GM18867 (cell line): Measurements from ENCODE around the gene GABRB2.
A peak's percentile ranks its signal among the peaks of the same experiment; 100 is the strongest.
"Not testable (repeated sequence)": the region's sequence is repeated elsewhere in the genome, so short reads cannot be mapped to it uniquely, and the experiment has no call there.

ENCODE experiments used
- ATAC-seq: cut with Tn5 transposase; IDR thresholded peaks from one replicate; pipeline ENCODE4 v1.9.1; 2021; ENCODE audit warnings: mild to moderate bottlenecking, moderate library complexity; ENCODE audit not compliant: unreplicated experiment

GABRB2 gene

DNA sequence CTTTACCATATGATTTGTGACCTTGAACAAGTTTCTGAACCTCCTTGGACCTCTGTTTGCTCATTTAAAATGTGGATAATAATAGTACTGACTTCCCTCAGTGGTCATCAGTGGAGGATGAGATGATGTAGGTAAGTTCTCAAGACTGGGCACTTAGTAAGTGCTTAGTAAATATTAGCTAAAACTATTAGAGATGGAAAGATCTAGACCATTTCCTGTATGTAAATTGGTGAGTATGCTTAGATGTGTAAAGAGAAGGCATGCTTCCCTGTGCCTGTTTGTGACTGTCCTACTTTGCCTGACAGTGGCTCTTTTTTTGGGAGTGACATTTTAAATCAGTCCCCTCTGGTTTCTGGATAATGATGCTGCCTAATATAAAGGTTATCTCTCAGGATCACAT, 288.1 kb downstream of the GABRB2 start:
- peak; percentile 52 for ATAC-seq

DNA sequence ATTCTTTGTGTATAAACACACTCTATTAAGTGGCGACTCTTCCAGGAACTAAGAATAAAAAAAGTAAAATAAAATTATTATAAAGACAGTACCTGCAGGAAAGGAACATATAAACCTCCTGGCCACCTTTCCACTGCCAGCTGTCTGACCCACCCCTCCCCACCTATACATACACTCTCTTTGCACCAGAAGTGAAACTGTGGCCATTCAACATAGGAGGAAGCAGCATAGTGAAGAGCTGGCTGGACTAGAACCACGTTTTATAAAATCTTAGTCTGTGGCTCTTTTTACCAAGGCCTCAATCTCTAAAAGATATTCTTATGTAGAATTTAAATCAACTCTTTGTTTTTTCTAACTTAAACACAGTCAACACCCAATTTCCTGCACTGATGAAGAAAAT, 289.6 kb downstream of the GABRB2 start:
- peak; percentile 51 for ATAC-seq

DNA sequence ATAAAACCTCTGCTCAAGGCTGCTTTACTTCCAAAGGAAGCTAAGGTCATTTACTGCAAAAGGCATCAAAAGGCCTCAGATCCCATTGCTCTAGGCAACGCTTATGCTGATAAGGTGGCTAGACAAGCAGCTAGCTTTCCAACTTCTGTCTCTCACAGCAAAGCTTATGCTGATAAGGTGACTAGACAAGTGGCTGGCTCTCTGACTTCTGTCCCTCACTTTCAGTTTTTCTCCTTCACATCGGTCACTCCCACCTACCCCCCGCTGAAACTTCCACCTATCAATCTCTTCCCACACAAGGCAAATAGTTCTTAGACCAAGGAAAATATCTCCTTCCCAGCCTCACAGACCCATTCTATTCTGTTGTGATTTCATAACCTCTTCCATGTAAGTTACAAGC, 293.6 kb downstream of the GABRB2 start:
- ATAC-seq, result not testable (repeated sequence)

DNA sequence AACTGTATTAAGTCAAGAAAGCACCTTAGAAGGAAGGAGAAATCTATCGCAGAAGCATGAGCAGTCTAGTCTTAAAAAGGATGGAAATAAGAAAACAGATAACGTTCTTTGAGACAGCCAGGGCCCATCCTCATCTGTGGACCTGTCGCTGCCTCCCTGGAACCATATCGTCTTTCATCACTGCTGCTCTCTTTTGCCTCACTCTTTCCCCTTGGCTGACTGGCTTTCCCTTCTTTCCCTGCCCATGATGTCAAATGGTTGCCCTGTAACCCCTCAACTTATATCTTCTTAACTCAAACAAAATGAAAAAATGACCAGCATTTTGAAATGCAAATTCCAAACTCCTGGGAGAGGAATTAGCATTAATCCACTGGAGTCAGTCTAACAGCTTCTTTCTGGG, 299.8 kb downstream of the GABRB2 start:
- ATAC-seq, result no peak

DNA sequence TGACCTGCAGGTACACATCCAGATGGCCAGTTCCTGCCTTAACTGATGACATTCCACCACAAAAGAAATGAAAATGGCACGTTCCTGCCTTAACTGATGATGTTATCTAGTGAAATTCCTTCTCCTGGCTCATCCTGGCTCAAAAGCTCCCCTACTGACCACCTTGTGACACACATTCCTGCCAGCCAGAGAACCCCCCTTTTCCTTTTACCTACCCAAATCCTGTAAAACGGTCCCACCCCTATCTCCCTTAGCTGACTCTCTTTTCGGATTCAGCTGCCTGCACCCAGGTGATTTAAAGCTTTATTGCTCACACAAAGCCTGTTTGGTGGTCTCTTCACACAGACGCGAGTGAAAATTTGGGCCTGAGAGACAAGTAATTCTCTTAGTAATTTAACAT, 300.7 kb downstream of the GABRB2 start:
- not testable (repeated sequence) for ATAC-seq
